HG02571 (cell line): ENCODE measurements around the gene MTMR11.
"Not testable (repeated sequence)": the region's sequence is repeated elsewhere in the genome, so short reads cannot be mapped to it uniquely, and the experiment has no call there.

Experiments
- ATAC-seq: cut with Tn5 transposase; IDR thresholded peaks from one replicate; pipeline ENCODE4 v1.9.1; 2021; ENCODE audit warnings: mild to moderate bottlenecking, moderate library complexity; ENCODE audit not compliant: unreplicated experiment

Gene MTMR11

DNA sequence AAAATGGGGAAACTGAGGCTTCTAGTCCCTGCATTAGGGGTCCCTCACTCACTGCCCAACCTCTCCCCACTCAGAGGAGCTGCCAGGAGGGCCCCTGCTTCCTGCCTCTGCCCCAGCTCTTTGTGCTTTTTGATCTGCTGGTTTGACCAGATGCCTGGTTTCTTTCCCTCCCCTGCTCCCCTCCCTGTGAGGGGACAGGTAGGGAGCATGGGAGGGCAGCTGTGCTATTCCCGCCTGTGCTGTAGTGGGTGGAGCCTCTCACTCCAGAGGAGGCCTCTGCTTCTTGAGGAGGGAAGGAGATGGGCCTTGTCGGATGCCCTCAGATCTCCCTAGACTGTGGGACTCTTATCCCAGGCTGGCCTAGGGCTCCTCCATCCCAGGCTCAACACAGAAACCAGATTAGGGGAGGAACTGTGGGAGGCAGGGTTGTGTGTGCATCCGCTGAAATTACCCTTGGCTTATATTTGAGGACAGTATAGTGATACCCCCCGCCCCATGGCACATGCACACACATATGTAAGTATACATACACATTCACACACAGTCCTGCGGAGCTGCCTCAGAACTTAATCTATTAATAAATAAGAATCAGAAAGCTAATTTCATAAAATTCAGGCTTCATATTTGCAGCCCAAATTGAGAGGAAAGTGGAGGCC lies 32.7 kb downstream of the MTMR11 start:
- ATAC-seq = no peak

DNA sequence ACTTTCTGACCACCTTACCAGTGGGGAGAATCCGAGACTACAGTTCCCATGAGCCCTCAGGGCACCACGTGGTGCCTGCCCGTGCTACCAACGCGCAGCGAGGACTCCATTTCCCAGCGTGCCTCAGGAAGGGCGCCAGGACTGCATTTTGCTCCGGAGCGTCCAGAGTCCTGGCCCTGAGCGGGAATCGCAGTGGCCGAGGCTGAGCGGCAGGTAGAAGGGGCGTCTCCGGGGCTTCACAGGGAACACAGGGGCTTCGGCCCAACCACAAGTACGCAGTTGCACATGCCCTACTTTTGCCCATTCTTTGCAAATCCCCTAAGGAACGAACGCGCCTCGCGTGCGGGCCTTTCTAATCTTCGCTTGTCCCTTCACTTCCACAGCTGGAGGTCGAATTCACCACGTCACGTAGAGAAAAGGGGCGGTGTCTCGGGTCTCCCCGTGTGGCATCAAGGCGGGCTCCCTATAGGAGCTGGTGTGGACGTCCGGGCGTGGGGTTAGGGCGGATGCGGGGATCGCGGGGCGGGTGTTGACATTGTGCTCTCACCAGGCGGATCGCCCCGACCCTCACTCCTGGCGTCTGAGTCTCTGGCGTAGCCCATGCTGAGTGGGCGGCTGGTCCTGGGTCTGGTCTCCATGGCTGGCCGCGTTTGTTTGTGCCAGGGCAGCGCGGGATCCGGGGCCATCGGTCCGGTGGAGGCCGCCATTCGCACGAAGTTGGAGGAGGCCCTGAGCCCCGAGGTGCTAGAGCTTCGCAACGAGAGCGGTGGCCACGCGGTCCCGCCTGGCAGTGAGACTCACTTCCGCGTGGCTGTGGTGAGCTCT lies 37.0 kb downstream of the MTMR11 start, which contains the start of gene BOLA1:
Gene BOLA1 (plus strand): TSS at position 109 of the 825 bp plus-strand sequence. CDS start 492 bp downstream, at position 601.
- peak; percentile 94 for ATAC-seq

DNA sequence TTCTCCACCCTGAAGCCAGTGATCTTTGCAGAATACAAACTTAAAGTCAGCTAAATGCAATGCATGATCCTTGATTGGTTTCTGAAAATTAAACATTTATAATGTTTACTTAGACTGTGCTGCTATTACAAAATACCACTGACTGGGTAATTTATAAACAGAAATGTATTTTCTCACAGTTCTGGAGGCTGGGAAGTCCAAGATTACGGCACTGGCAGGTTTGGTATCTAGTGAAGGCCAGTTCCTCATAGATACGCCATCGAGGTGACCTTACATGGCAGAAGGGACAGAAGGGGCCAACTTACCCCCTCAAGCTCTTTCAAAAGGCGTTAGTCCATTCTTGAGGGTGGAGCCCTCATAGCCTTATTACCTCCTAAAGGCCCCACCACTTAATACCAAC lies 40.1 kb downstream of the MTMR11 start:
- no peak for ATAC-seq

DNA sequence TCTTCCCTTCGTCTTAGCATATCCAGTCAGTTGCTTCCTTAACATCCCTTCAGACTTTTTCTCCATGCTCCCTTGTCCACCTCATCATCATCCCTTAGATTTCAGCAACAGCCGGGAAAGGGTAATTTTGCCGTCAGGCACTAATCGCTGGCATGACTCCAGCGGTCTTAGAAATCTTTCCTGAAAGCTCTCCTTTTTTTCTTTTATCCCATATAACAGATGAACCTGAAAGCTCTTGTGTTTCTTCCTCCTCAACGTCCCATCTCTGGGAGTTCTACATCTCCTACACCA lies 47.7 kb downstream of the MTMR11 start:
- ATAC-seq = no peak

DNA sequence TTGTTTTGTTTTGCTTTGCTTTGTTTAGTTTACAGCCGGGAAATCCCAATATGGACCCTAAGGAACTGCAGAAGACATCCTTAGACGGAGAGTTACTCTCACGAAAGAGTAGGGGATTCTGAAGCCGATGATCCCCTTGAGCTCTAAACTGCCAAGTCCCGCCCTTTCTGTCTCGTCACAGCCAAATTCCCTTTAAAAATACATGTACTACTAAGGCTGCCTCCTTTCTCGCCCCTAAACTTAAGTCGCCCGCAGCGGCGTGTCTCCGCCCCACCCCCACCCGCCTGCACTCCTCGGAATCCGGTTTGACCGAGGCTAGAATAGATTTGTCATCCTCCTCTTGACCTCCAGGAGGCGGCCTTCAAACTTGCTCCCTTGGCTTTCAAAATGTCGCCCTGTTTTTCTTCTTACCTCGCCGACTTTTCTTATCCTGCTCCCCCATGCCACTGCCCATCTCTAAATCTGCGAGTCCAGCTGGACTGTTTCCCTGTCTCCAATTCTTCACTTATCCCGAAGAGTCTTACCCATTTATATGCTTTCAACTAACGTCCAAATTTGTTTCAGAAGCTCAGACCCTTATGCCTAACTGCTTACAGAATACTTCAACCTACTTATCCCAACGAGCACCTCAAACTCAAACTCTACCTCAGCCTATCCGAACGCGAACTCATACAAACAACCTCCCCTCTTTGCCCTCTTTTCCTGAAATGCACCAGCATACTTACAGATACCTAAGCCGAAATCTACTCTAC lies 48.3 kb downstream of the MTMR11 start:
- ATAC-seq = peak; percentile 14

DNA sequence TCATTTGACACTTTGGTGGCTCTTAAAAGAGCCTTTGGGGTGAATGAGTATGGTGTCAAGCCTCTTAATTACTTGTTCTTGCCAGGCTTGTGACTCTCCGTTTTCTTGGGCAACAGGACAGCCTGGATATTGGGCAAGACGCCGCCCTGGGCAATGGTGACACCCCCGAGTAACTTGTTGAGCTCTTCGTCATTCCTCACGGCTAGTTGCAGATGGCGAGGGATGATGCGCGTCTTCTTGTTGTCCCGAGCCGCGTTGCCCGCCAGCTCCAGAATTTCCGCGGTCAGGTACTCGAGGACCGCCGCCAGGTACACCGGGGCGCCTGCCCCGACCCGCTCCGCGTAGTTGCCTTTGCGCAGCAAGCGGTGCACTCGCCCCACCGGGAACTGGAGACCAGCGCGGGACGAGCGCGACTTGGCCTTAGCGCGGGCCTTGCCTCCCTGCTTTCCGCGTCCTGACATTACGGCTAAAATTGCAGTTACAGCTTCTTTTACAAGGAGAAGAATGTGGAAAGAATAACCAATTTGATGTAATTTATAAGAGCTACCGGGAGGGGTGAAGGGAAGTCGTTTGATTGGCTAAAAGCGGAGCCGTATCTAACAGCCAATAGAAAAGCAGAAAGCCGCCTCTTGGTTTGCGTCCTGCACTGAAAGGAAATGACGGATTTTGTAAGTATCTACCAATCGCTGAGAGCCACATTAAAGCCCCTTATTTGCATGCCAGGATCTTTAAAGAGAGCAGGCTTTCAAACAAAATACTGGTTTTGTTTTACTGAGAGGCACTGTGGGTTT lies 49.0 kb downstream of the MTMR11 start:
- peak; percentile 47 for ATAC-seq

DNA sequence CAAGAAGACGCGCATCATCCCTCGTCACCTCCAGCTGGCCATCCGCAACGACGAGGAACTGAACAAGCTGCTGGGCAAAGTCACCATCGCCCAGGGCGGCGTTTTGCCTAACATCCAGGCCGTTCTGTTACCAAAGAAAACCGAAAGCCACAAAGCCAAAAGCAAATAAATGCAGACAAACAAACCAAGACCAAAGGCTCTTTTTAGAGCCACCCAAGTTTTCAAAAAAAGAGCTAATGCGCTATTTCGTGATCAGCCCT lies 49.6 kb downstream of the MTMR11 start:
- ATAC-seq = not testable (repeated sequence)

DNA sequence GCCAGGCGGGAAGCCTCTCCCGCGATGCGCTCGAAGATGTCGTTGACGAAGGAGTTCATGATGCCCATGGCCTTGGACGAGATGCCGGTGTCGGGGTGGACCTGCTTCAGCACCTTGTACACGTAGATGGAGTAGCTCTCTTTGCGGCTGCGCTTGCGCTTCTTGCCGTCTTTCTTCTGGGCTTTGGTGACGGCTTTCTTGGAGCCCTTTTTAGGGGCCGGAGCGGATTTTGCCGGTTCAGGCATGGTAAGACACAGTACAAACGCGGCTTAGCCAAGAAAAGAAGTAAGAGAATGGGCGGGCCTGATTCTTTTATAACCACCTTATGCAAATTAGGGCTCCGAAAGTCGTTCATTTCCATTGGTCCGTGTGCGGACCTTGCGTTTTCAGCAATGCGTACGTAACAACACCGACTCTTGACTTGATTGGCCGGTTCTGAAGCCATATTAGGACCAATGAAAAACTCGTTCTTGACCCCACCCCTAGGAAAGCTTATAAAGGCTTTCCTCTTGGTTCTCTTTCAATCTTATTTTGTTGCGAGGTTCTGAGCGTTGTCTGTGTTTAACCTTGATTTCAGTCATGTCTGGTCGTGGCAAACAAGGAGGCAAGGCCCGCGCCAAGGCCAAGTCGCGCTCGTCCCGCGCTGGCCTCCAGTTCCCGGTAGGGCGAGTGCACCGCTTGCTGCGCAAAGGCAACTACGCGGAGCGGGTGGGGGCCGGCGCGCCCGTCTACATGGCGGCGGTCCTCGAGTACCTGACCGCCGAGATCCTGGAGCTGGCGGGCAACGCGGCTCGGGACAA lies 50.1 kb downstream of the MTMR11 start:
- ATAC-seq = peak; percentile 60

DNA sequence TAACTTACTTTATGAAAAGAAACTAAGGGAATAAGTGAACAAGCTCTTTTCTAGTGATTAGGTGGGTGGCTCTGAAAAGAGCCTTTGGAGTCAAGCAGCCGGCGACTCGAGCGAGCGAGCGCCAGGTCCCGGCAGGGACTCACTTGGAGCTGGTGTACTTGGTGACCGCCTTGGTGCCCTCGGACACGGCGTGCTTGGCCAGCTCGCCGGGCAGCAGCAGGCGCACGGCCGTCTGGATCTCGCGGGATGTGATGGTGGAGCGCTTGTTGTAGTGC lies 50.6 kb downstream of the MTMR11 start:
- not testable (repeated sequence) for ATAC-seq

DNA sequence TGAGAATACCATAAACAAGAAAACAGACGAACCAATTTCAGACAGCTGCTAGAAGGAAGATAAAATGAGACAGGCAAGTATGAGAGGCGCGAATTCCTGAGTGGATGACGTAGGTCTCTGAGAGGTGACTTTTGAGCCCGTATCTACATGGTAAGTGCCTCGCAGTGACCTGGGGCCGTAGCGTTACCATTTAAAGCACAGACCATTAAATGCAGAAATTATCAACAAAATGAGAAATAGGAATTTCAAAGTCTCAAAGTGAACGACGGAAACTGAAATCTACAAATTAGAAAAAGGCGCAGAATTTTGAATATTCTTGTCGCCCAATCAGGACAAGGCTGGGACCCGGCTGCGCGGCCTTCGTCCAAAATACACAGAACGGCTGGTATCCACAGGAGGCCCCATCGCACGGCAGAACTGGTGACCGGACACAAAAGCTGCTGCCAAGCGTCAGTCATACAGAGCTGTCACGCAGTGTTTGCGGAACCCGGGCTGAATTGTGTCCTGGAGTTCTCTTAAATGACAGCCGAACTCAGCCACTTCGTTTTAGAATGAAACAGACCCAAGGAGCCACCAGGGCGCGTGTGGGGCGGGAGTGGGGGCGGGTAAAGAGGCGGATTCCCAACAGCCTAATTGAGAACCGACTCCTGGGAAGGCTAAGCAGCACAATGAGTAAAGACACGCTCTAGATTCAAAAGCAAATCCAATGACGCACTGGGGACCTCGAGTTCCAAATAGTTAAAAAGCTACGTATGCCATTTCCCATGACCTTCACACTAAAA lies 51.1 kb downstream of the MTMR11 start:
- ATAC-seq = no peak

DNA sequence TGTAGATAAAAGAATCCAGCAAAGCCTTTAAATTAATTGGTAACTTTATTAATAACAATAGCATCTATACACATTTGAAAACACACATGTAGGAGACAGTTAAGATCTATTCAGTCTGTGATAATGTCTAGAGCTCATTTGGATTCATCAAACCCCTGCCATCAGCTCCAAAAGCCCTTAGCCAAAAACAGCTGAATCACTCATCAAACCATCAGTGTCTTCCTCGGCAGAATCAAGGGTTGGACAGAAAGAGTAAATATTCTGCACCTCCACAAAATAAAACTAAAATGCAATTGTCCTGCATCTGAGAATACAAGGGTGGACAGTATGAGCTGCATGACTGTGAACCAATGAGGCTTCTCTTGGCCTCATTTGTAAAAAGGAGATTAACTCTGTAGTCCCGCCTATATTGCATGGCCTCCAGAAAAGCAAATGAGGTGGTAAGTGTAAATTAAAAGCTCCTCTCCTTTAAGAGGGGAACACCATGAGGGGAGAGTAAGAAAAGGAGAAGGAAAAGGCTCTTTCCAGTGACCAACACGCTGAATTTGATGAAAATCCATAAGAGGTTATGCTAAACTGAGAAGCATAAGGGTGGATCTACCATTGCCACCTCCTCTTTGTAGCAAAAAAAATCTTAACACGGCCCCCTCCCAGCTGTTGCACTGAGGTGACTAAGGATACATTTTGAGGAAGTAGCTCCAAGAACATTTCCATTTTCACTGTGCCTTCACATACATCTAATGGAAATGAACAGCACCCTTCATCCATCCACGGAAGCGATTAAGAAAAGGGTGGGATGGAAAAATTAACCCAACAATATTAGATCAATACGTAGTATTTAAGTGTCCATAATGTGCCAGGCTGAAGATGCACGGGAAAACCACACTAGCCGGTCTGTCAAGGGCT lies 52.0 kb downstream of the MTMR11 start:
- no peak for ATAC-seq

DNA sequence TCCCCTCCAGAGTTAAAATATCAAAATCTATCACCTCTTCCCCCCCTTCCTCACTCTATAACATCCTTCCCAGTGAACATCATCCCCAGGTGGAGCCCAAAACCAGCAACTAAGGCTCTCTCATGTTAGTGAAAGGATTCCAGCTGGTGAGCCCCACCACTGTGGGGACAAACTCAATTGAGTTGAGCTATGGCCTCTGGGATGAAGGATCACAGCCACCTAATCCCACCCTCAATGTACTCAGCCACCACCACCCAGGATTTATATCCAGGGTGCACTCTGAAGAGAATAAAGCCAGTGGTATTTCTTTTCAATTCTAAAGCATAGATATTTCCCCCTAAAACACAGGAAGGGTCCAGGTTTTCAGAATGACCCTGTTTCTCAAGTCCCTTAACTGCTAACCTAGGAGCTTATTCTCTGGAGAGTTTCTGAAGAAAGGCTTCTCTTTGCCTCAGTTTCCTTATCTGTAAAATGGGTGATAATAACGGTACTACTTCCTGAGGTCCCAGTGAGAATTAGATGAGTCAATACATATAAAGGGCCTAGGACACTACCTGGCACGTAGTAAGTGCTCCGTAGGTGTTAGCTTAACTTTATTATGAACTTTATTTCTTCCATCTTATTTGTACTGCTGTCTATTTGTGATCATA lies 53.0 kb downstream of the MTMR11 start:
- ATAC-seq = no peak

DNA sequence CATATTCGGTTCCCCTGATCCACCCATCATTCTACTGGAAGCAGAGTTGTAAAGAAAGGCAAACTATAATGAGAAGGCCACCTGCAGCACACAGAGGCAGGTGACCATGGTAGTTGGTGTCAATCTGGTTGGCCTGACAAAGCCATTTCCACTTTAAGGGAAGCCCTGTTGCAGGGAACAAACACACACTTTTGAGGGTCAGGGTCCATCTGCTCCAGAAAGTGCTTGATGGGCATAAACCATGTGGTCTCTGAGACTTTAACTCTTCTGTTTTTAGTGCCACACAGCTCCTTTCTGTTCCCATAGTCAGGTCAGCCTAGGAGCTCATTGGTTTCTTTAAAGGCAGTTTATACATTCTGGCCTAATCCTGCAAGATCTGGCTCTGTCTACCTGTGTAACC lies 54.8 kb downstream of the MTMR11 start:
- ATAC-seq = no peak

DNA sequence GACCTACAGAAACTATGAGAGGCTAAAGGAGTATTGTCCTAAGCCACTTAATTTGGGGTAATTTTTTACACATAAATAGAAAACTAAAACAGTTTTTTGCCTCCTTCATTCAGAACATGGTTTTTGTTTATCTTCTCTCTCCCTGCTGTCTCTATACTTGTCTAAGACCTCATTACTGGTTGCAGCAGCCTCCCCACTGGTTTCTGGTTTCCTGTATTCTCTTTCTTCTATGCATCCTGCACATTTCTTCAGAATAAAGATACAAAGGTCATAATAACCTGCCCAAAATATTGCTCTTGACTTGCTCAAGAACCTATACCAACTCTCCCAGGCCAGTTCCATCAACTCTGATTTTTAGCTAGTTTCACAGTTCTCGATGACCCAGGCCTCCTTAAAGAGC lies 57.1 kb downstream of the MTMR11 start:
- no peak for ATAC-seq
